Activated naive CD8-positive, alpha-beta T cell treated with anti-CD3 and anti-CD28 coated beads, Interleukin-2, amount 50 U/mL, for 24 hours (primary cell): Measurements from ENCODE around the gene KCND2.
"Not testable (repeated sequence)": the region's sequence is repeated elsewhere in the genome, so short reads cannot be mapped to it uniquely, and the experiment has no call there.

Experiments used
- ATAC-seq: fragments of 150-1000 bp; cut with Tn5 transposase; one replicate; pipeline ENCODE4 v1.10.0; 2021
- DNase-seq: peaks from one replicate; pipeline ENCODE4 v3.0.0; 2021
- H3K27ac Mint-ChIP-seq: one replicate; pipeline ENCODE4 v1.8.0; 2021; ENCODE audit warnings: mild to moderate bottlenecking, mixed read lengths
- H3K27me3 Mint-ChIP-seq: one replicate; pipeline ENCODE4 v1.8.0; 2021; ENCODE audit warnings: mixed read lengths
- H3K36me3 Mint-ChIP-seq: one replicate; pipeline ENCODE4 v1.8.0; 2021; ENCODE audit warnings: low read depth, mixed read lengths
- H3K4me1 Mint-ChIP-seq: one replicate; pipeline ENCODE4 v1.8.0; 2021; ENCODE audit warnings: mixed read lengths
- H3K4me3 Mint-ChIP-seq: one replicate; pipeline ENCODE4 v1.8.0; 2021; ENCODE audit warnings: mild to moderate bottlenecking, moderate library complexity, mixed read lengths
- H3K9me3 Mint-ChIP-seq: one replicate; pipeline ENCODE4 v1.8.0; 2021; ENCODE audit warnings: mixed read lengths

The KCND2 gene

DNA sequence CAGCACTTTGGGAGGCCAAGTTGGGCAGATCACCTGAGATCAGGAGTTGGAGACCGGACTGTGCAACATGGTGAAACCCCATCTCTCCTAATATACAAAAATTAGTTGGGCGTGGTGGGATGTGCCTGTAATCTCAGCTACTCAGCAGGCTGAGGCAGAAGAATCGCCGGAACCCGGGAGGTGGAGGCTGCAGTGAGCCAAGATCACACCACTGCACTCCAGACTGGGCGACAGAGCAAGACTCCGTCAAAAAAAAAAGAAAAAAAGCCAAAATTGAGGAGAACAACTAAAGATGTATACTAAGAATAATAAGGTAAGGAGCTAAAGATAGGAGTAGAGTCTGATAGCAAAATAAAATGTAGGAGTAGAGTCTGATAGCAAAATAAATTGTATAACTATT is 251.0 kb downstream of the KCND2 start:
- no peak overlapping the region for H3K4me3 Mint-ChIP-seq
- DNase-seq (no peak), ATAC-seq (no peak)
- no peak overlapping the region for H3K27ac Mint-ChIP-seq
- no peaks in the 10 kb centered on the region for H3K4me1 Mint-ChIP-seq
- H3K36me3 Mint-ChIP-seq, result no peaks in the 10 kb centered on the region
- H3K27me3 Mint-ChIP-seq, result no peaks in the 10 kb centered on the region
- peaks cover 5% of the 10 kb centered on the region for H3K9me3 Mint-ChIP-seq

DNA sequence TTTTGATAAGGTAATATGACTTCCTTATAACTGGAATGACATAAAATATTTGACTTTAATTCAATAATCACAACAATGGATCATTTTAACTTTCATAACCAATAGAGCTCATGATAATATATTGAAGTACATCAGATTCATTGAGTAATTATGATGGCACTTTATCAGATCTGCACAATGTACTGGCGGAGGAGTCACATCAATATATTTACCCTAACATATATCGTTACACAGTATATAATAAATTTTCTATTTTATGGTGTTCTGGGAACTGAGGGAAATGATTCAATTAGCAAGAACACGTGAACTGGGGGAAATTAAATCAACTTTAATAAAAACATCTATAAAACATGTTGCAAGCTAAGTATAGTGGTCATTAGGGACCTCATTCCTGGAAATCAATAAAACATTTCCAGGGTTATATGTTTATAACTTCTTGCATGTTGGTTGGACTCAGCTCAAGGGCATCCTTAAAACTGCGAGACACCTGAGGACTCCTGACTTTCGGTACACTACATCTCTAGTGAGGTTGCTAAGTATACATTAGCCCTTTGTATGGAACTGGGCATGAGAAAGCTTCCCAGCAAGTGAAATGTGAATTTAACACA is 254.0 kb downstream of the KCND2 start:
- H3K4me3 Mint-ChIP-seq, result no peak overlapping the region
- H3K27me3 Mint-ChIP-seq, result no peaks in the 10 kb centered on the region
- no peaks in the 10 kb centered on the region for H3K36me3 Mint-ChIP-seq
- ATAC-seq (no peak), DNase-seq (no peak)
- H3K9me3 Mint-ChIP-seq, result no peaks in the 10 kb centered on the region
- H3K4me1 Mint-ChIP-seq, result no peaks in the 10 kb centered on the region
- H3K27ac Mint-ChIP-seq, result no peak overlapping the region

DNA sequence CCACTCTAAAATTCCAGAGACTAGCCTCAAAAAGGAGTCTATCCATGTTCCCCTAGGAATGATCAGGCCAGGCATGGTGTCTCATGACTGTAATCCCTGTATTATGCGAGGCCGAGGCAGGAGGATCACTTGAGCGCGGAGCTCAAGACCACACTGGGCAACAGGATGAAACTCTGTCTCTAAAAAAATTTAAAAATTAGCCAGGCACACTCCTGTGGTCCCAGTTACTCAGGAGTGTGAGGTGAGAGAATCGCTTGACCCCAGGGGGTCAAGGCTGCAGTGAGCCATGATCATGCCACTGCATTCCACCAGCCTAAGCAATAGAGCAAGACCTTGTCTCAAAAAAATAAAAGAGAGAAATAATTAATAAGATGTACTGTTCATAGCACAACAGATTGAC is 256.8 kb downstream of the KCND2 start:
- ATAC-seq, result no peak
- H3K27me3 Mint-ChIP-seq, result no peaks in the 10 kb centered on the region
- peaks cover 3% of the 10 kb centered on the region for H3K9me3 Mint-ChIP-seq
- no peak overlapping the region for H3K27ac Mint-ChIP-seq
- H3K4me1 Mint-ChIP-seq, result no peaks in the 10 kb centered on the region
- no peak for DNase-seq
- no peak overlapping the region for H3K4me3 Mint-ChIP-seq
- H3K36me3 Mint-ChIP-seq, result no peaks in the 10 kb centered on the region

DNA sequence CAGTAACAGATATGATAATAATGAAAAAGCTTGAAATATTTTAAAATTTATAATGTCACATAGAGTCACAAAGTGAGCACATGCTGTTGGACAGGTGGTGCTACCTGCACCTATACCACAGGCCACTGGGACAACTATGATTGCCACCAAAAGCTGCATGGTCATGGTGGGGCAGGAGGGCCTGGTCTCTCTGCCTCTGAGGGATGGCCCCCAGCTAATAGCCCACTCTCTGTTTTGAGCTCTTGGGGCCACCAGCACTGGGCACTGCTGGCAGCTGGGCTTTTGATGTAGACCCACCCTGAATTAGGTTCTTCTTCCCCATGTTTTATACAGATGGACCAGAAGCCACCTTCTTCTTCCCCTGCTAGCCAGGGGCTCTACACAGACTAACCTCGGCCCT is 265.4 kb downstream of the KCND2 start:
- H3K27me3 Mint-ChIP-seq, result no peaks in the 10 kb centered on the region
- H3K36me3 Mint-ChIP-seq, result no peaks in the 10 kb centered on the region
- no peaks in the 10 kb centered on the region for H3K4me1 Mint-ChIP-seq
- DNase-seq, result no peak
- H3K4me3 Mint-ChIP-seq, result no peak overlapping the region
- no peaks in the 10 kb centered on the region for H3K9me3 Mint-ChIP-seq
- no peak for ATAC-seq
- H3K27ac Mint-ChIP-seq, result no peak overlapping the region

DNA sequence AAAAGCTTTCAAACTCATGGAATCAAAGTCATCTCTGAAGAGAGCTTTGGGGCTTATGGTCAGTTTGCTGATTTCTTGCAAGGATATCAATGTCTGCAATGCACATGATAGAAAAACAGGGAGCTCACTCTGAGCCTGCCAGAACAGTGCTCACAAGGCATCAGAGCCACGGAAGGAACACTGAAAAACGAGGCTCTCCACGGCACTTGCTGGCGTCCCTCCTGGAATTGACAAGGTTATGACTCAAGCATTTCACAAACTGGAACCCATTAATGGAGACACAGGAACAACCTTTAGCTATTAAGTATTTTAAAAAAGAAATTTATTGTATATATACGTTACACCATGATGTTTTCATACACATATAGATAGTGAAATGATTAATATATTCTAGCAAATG is 266.3 kb downstream of the KCND2 start:
- Mint-ChIP-seq H3K27ac (no peak overlapping the region), H3K9me3 (no peaks in the 10 kb centered on the region), H3K4me1 (no peaks in the 10 kb centered on the region), H3K36me3 (no peaks in the 10 kb centered on the region), H3K4me3 (no peak overlapping the region), H3K27me3 (no peaks in the 10 kb centered on the region)
- no peak for ATAC-seq
- DNase-seq, result no peak

DNA sequence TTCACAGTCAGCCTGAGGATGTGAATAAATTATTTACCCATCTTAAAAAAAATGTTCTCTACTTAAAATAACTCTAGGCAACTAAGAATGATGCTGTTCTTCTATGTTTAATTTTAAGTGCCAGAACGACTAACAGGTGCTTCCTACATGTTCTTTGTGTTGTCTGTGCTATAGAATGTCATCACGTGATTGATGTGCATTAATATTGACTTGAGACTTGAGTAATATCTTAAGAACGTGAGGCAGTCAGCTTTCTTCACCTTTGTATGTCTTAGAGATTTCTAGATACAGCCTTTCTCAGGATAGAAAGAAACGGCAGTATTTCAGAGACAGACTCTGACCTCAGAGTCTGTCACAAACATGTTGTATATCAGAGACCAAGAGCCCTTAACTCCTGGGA is 274.6 kb downstream of the KCND2 start:
- Mint-ChIP-seq H3K27ac (no peak overlapping the region), H3K4me1 (no peaks in the 10 kb centered on the region), H3K9me3 (peaks cover 3% of the 10 kb centered on the region), H3K4me3 (no peak overlapping the region), H3K27me3 (no peaks in the 10 kb centered on the region), H3K36me3 (no peaks in the 10 kb centered on the region)
- no peak for DNase-seq
- ATAC-seq, result no peak

DNA sequence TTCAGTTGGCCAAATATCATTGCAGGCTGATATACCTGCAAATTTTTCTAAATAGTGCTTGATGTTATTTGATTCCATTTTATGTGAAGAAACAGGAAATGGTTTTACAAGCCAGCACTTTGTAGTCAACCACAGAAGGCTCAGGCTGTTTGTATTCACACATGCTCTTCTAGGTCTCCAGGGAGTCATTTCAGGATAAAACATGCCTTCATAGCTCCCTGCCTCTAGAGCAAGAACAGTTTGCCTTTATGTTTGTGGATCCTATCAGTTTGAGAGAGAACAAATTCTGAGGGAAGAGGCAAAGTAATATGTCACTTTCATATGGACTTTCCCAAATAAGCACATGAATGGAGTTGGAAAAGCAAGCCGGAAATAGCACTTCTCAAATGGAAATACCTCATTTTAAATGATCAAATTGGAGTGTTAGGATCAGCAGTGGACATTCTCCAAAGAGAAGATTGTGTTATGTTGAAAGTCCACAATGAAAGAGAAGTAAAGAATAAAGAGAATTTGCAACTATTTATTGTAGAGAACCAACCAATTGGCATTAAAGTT is 277.6 kb downstream of the KCND2 start:
- Mint-ChIP-seq H3K4me3 (no peak overlapping the region), H3K27me3 (no peaks in the 10 kb centered on the region), H3K4me1 (no peaks in the 10 kb centered on the region), H3K36me3 (no peaks in the 10 kb centered on the region), H3K9me3 (no peaks in the 10 kb centered on the region), H3K27ac (no peak overlapping the region)
- ATAC-seq (no peak), DNase-seq (no peak)

DNA sequence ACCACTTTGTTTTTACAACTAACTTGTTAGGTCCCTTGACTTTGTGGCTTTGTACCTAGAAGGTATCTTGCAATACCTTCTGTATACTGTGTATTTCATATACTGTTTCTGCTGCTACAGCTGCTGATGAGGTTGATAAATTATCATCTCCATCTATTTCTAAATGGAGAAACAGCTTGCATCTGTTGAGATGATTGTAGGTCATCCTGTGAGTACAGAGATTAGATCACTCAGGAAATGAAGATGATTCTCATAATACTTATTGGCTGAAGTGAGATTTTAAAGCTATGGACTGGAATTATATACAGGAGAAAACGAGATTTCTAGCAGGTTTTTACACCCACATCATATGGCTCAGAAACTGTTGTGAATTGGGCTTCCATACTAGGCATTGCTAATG is 280.5 kb downstream of the KCND2 start:
- no peaks in the 10 kb centered on the region for H3K36me3 Mint-ChIP-seq
- H3K27me3 Mint-ChIP-seq, result no peaks in the 10 kb centered on the region

DNA sequence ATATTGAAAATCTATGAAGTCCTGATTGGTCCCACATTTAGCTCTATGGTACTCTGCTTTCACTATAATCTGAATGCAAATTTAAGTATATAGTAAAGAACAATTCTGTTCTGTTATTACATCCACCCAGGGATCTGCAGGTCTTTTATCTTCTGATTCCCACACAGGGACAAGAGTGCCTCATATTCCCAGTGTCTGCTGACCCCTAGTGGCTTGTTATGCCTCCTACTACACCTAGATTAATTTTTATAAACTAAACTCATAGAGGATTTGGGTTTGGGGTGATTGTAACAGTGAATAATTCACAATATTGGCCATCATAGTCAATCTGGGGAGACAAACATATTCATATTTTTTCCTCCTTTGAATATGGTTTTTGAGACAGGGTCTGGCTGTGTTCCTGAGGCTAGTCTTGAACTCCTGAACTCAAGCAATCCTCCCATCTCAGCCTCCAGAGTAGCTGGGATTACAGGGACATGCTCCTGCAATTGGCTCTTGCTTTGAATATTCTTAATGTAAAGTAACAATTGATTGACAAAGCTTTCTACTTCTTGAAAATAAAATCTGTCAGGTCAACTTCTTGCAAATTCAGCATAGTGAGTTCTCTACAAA is 282.1 kb downstream of the KCND2 start:
- ATAC-seq (no peak), DNase-seq (no peak)
- Mint-ChIP-seq H3K9me3 (no peaks in the 10 kb centered on the region), H3K4me3 (no peak overlapping the region), H3K36me3 (no peaks in the 10 kb centered on the region), H3K27ac (no peak overlapping the region), H3K4me1 (no peaks in the 10 kb centered on the region), H3K27me3 (no peaks in the 10 kb centered on the region)

More for the DNA sequence above, 280.5 kb downstream of the KCND2 start:
- H3K27ac Mint-ChIP-seq, result no peak overlapping the region
- H3K4me1 Mint-ChIP-seq, result no peaks in the 10 kb centered on the region
- ATAC-seq (no peak), DNase-seq (no peak)
- H3K9me3 Mint-ChIP-seq, result no peaks in the 10 kb centered on the region
- H3K4me3 Mint-ChIP-seq, result no peak overlapping the region

DNA sequence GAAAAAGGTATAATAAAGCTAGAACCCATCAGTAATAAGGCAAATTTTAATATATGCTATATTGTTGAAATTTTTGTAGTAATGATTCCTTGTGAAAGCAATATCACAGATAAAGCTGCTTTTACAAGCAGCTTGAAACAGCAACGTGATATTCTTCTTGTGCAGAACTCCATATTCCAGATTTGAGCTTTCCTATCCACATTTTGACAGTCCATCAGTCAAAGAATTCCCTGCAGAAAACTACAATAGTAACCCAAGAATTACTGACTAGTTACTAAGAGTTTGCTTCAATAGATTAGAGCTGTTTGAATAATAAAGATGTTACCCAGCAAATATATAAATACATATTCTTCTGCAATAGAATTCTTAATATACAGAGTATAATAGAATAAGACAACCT is 291.2 kb downstream of the KCND2 start:
- H3K27me3 Mint-ChIP-seq, result no peaks in the 10 kb centered on the region
- DNase-seq (no peak), ATAC-seq (no peak)
- no peaks in the 10 kb centered on the region for H3K9me3 Mint-ChIP-seq
- H3K4me3 Mint-ChIP-seq, result no peak overlapping the region
- H3K27ac Mint-ChIP-seq, result no peak overlapping the region
- no peaks in the 10 kb centered on the region for H3K4me1 Mint-ChIP-seq
- no peaks in the 10 kb centered on the region for H3K36me3 Mint-ChIP-seq

DNA sequence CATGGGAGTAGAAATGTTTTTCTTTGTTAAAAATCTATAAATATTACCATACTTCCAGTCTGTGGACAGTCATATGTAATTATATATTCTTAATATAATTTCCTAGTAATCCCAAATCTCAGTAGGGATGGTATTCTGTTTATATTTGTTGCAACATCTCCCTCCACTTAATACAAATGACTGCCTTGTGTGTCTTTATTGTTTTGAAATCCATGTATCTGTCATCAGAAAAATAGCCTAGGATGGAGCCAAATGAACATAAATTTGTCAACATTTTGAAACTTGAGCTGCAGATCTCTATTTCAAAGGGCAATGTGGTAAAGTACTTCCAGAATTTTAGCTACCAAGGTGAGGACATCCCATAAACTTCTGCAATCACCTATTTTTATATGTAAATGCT is 294.2 kb downstream of the KCND2 start:
- H3K36me3 Mint-ChIP-seq, result no peaks in the 10 kb centered on the region
- H3K4me3 Mint-ChIP-seq, result no peak overlapping the region
- ATAC-seq, result no peak
- no peak overlapping the region for H3K27ac Mint-ChIP-seq
- no peaks in the 10 kb centered on the region for H3K27me3 Mint-ChIP-seq
- DNase-seq, result no peak
- H3K9me3 Mint-ChIP-seq, result no peaks in the 10 kb centered on the region
- H3K4me1 Mint-ChIP-seq, result no peaks in the 10 kb centered on the region

DNA sequence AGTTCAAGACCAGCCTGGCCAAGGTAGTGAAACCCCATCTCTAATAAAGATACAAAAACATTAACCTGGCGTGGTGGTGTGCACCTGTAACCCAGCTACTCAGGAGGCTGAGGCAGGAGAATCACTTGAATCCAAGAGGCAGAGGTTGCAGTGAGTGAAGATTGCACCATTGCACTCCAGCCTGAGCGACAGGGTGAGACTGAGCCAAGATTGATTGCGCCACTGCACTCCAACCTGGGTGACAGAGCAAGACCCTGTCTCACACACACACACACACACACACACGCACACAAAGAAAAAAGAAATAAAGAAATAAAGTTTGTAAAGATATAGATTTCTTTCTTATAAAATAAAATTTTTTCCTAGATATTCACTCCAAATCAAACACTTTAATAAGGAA is 305.7 kb downstream of the KCND2 start:
- H3K27me3 Mint-ChIP-seq, H3K36me3 Mint-ChIP-seq, H3K4me1 Mint-ChIP-seq, H3K27ac Mint-ChIP-seq, ATAC-seq, DNase-seq, H3K4me3 Mint-ChIP-seq, H3K9me3 Mint-ChIP-seq: not testable (repeated sequence)

DNA sequence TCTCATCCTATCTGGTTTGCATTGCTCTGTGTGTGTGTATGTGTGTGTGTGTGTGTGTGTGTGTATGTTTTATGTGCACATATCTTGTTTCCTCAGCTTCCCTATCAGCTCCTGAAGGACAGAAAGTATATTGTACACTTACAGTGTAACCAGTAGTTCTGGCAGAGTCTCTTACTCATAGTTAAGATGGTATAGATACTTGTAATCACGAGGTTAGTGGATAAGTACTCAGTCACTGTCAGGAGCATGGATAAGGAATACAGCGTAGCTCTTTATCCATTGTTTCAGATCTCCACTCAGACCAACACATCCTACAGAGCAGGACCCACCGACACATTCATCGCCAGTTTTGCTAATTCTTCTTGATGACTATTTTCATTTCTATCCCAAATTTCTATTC is 309.9 kb downstream of the KCND2 start:
- no peaks in the 10 kb centered on the region for H3K4me1 Mint-ChIP-seq
- H3K36me3 Mint-ChIP-seq, result no peaks in the 10 kb centered on the region
- no peak for DNase-seq
- H3K27ac Mint-ChIP-seq, result no peak overlapping the region
- no peak for ATAC-seq
- no peak overlapping the region for H3K4me3 Mint-ChIP-seq
- peaks cover 4% of the 10 kb centered on the region for H3K9me3 Mint-ChIP-seq
- no peaks in the 10 kb centered on the region for H3K27me3 Mint-ChIP-seq

DNA sequence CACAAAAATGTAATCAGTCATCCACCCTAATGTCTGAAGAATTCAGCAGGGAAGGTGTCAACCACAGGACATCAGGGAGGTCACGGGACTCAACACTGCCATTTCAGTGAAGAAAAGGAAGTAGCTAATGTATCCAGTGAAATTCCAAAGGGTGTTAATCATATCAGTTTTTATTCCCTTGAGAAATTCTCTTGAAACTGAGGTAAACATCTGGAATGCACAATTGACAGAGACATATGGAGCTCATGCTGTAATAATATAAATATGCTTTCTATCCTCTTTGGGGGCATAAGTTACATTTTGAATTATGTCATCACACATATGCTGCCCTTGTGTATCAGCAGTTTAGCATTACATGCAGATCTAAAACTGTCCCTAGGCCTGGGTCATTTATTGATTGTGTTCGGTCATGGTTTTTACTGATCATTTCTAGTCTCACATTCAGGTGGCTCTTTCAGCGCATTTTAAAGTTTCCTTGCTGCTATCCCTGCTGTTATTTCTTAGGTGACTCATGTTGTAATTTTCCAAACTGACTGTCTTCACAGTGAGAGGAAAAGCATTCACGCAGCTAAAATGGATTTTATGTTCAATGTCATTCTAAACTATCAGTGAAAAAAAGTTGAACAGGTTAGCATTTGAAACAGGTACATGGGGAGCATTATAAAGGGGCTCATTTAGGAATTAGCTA is 311.1 kb downstream of the KCND2 start:
- H3K4me3 Mint-ChIP-seq, result no peak overlapping the region
- no peaks in the 10 kb centered on the region for H3K4me1 Mint-ChIP-seq
- no peaks in the 10 kb centered on the region for H3K27me3 Mint-ChIP-seq
- no peaks in the 10 kb centered on the region for H3K36me3 Mint-ChIP-seq
- no peak for DNase-seq
- no peak overlapping the region for H3K27ac Mint-ChIP-seq
- ATAC-seq, result no peak
- peaks cover 4% of the 10 kb centered on the region for H3K9me3 Mint-ChIP-seq

DNA sequence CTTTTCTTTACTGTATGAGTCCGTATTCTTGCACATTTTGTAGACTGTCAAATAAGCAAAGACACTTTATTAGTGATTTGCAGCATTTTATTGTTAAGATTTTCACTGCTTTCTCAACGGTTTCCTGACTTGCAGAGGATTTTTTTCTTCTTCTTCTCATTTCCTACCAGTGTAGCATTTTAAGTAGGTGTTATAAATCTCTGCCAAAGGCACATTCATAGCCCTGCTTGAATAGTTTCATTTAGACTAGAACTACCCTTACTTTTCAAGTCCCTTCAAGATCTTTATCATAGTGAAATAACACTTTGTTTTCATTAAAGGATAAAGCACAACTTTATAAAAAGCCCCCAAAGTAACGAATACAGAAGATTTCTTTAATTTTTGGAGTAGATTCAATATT is 313.6 kb downstream of the KCND2 start:
- Mint-ChIP-seq H3K36me3 (no peaks in the 10 kb centered on the region), H3K27ac (no peak overlapping the region), H3K4me3 (no peak overlapping the region), H3K4me1 (no peaks in the 10 kb centered on the region), H3K27me3 (no peaks in the 10 kb centered on the region), H3K9me3 (peaks cover 4% of the 10 kb centered on the region)
- DNase-seq (no peak), ATAC-seq (no peak)
